GM23338 (cell line): ENCODE measurements around the gene CTAGE8. TPM values are rescaled to one million over a fixed set of nuclear protein-coding genes. Genes with fewer than 3 reads are reported as not detected.

Source experiments
- polyA plus RNA-seq: library from polyadenylated mRNA; unstranded; fragments of >200 nt; fragmentation: Nextera tagmentation; extraction: Ambion mirVana; gene quantifications from 2 replicates; pipeline ENCODE4 v1.2.1, GENCODE V29; 2016
- total RNA-seq: library from RNA; depleted of rRNA; stranded (reverse); fragments of >200 nt; shearing (Covaris generic); gene quantifications from 2 replicates; pipeline ENCODE4 v1.2.3, GENCODE V29; 2014; rRNA removed

CTAGE8 gene
- total and polyA plus RNA-seq, 2 experiments from 2014 or later, result 0.52 to 3.1 TPM

Other genes starting within 250 kb of the CTAGE8 start
- not detected in 2 replicates for gene OR2A5, start 220.3 kb downstream of the CTAGE8 start, total RNA-seq
- gene OR2A5, start 220.3 kb downstream of the CTAGE8 start, polyA plus RNA-seq, result not detected in 2 replicates
- gene OR2A25, start 199.5 kb downstream of the CTAGE8 start, total RNA-seq, result not detected in 2 replicates
- gene OR2A25, start 199.5 kb downstream of the CTAGE8 start, polyA plus RNA-seq, result not detected in 2 replicates
- not detected in 2 replicates for gene OR2A12, start 183.0 kb downstream of the CTAGE8 start, total RNA-seq
- not detected in 2 replicates for gene OR2A12, start 183.0 kb downstream of the CTAGE8 start, polyA plus RNA-seq
- gene OR2A2, start 159.7 kb downstream of the CTAGE8 start, total RNA-seq, result not detected in 2 replicates
- gene OR2A2, start 159.7 kb downstream of the CTAGE8 start, polyA plus RNA-seq, result not detected in 2 replicates
- not detected in 2 replicates for gene OR2A14, start 146.1 kb downstream of the CTAGE8 start, total RNA-seq
- gene OR2A14, start 146.1 kb downstream of the CTAGE8 start, polyA plus RNA-seq, result not detected in 2 replicates
- gene CTAGE4, start 85.8 kb downstream of the CTAGE8 start, total RNA-seq, result 3.4 and 10.1 TPM in 2 replicates
- 4.3 and 4.9 TPM in 2 replicates for gene CTAGE4, start 85.8 kb downstream of the CTAGE8 start, polyA plus RNA-seq
- 21.4 and 26.3 TPM in 2 replicates for gene ARHGEF35, start 73.5 kb downstream of the CTAGE8 start, total RNA-seq
- 27.6 and 32.3 TPM in 2 replicates for gene ARHGEF35, start 73.5 kb downstream of the CTAGE8 start, polyA plus RNA-seq
- gene OR2A42, start 29.7 kb downstream of the CTAGE8 start, total RNA-seq, result 0.27 and 0.28 TPM in 2 replicates
- 1.8 and 2.1 TPM in 2 replicates for gene OR2A42, start 29.7 kb downstream of the CTAGE8 start, polyA plus RNA-seq
- 1.6 and 2.2 TPM in 2 replicates for gene OR2A7, start 4.5 kb downstream of the CTAGE8 start, total RNA-seq
- gene OR2A7, start 4.5 kb downstream of the CTAGE8 start, polyA plus RNA-seq, result 1.7 and 3.2 TPM in 2 replicates
- gene OR2A1, start 43.1 kb upstream of the CTAGE8 start, total RNA-seq, result 0.10 TPM in 1 of 2 replicates, not detected in the other
- 1.2 and 1.6 TPM in 2 replicates for gene OR2A1, start 43.1 kb upstream of the CTAGE8 start, polyA plus RNA-seq
- gene ARHGEF5, start 86.1 kb upstream of the CTAGE8 start, total RNA-seq, result 27.1 and 27.3 TPM in 2 replicates
- gene ARHGEF5, start 86.1 kb upstream of the CTAGE8 start, polyA plus RNA-seq, result 10.2 TPM in 2 replicates
- gene NOBOX, start 134.4 kb upstream of the CTAGE8 start, total RNA-seq, result not detected in 2 replicates
- gene NOBOX, start 134.4 kb upstream of the CTAGE8 start, polyA plus RNA-seq, result not detected in 2 replicates